Measurements from ENCODE around the gene TRMT2A.

Gene TRMT2A

GRCh38 chr22:20116951-20117632, at the start of gene TRMT2A:
TSS of gene TRMT2A (minus strand) at chr22:20117226. CDS start at chr22:20116906, 320 bp downstream.
- peak within 1 kb of the TSS; percentile 96 for H3K4me3 ChIP-seq (ENCODE audit: low read length)
- H4K20me1 ChIP-seq (ENCODE audit: insufficient read depth, low read length) = peaks cover 16% of the 10 kb centered on the region
- H3K79me2 ChIP-seq (ENCODE audit: low read length) = peaks cover 94% of the 10 kb centered on the region
- H3K27ac ChIP-seq (ENCODE audit: low read length) = peak within 1 kb of the TSS; percentile 64
- peaks cover 13% of the 10 kb centered on the region for H3K36me3 ChIP-seq (replicated peaks; ENCODE audit: insufficient read depth, low read length)
- no peaks in the 10 kb centered on the region for H3K9me3 ChIP-seq (replicated peaks; ENCODE audit: insufficient read depth, low read length)
- no peaks in the 10 kb centered on the region for H3K9me2 ChIP-seq (replicated peaks; ENCODE audit: insufficient read depth, low read length)
- TF ChIP-seq CTCF (IDR thresholded peaks at IDR 0.05; ENCODE audit: low read length) (peak; percentile 38), EZH2 (optimal IDR thresholded peaks at IDR 0.05; ENCODE audit: low read depth, low read length) (no peak)
- peaks cover 4% of the 10 kb centered on the region for H3F3A ChIP-seq (ENCODE audit: insufficient read depth, low read length)
- peak within 1 kb of the TSS; percentile 95 for H3K9ac ChIP-seq (ENCODE audit: low read length)
- H3K4me2 ChIP-seq (ENCODE audit: low read depth, low read length) = peak within 1 kb of the TSS; percentile 99
- peak within 1 kb of the TSS; percentile 61 for H2AFZ ChIP-seq (ENCODE audit: low read length)
- peaks cover 16% of the 10 kb centered on the region for H3K4me1 ChIP-seq (ENCODE audit: low read length)
- peak; percentile 99 for DNase-seq
- no peaks in the 10 kb centered on the region for H3K27me3 ChIP-seq (replicated peaks; ENCODE audit: insufficient read depth, low read length)

- Histone ChIP-seq H3K27me3 (replicated peaks; ENCODE audit: insufficient read depth, low read length) (peaks cover 69% of the 10 kb centered on the region), H3K4me2 (ENCODE audit: low read depth, low read length) (no peak overlapping the region), H4K20me1 (ENCODE audit: insufficient read depth, low read length) (no peaks in the 10 kb centered on the region), H3K4me3 (ENCODE audit: low read length) (no peak overlapping the region), H3K79me2 (ENCODE audit: low read length) (no peaks in the 10 kb centered on the region), H2AFZ (ENCODE audit: low read length) (no peak overlapping the region), H3K27ac (ENCODE audit: low read length) (no peak overlapping the region), H3K9ac (ENCODE audit: low read length) (no peak overlapping the region), H3K4me1 (ENCODE audit: low read length) (no peaks in the 10 kb centered on the region), H3K36me3 (replicated peaks; ENCODE audit: insufficient read depth, low read length) (no peaks in the 10 kb centered on the region), H3K9me3 (replicated peaks; ENCODE audit: insufficient read depth, low read length) (no peaks in the 10 kb centered on the region), H3K9me2 (replicated peaks; ENCODE audit: insufficient read depth, low read length) (no peaks in the 10 kb centered on the region), H3F3A (ENCODE audit: insufficient read depth, low read length) (no peaks in the 10 kb centered on the region)
- no peak for DNase-seq
- no peak for TF ChIP-seq EZH2phosphoT487 (IDR thresholded peaks at IDR 0.05; ENCODE audit: low read length)
Observed at GRCh38 chr22:20166703-20167102, 49.7 kb upstream of the TRMT2A start.

DNA sequence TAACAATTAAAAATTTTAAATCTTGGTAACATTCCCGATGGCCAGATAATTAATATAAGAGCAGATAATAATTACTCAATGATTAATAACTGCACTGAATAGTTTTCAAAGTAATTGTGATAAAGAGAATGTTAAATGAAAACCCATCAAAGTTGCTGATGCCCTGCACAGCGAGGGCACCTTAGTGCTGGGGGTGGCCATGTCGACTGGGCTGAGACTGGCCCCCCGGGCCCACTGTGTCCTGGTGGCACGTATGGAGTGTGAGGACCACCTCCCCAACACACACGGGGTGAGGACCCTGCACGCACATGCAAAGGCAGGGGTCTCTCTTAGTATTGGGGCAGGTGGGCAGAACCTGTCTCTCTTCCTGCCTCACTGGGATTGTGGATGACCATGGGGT, 48.9 kb upstream of the TRMT2A start:
- H4K20me1 ChIP-seq (ENCODE audit: insufficient read depth, low read length) = no peaks in the 10 kb centered on the region
- no peak overlapping the region for H3K4me3 ChIP-seq (ENCODE audit: low read length)
- no peak overlapping the region for H3K9ac ChIP-seq (ENCODE audit: low read length)
- no peak overlapping the region for H3K4me2 ChIP-seq (ENCODE audit: low read depth, low read length)
- no peaks in the 10 kb centered on the region for H3K9me3 ChIP-seq (replicated peaks; ENCODE audit: insufficient read depth, low read length)
- H3K36me3 ChIP-seq (replicated peaks; ENCODE audit: insufficient read depth, low read length) = no peaks in the 10 kb centered on the region
- DNase-seq = no peak
- no peaks in the 10 kb centered on the region for H3K4me1 ChIP-seq (ENCODE audit: low read length)
- no peak overlapping the region for H3K27ac ChIP-seq (ENCODE audit: low read length)
- no peaks in the 10 kb centered on the region for H3K79me2 ChIP-seq (ENCODE audit: low read length)
- H3K27me3 ChIP-seq (replicated peaks; ENCODE audit: insufficient read depth, low read length) = peaks cover 69% of the 10 kb centered on the region
- TF ChIP-seq EZH2phosphoT487 (IDR thresholded peaks at IDR 0.05; ENCODE audit: low read length) = no peak
- TF ChIP-seq CTCF (IDR thresholded peaks at IDR 0.05; ENCODE audit: low read length) = no peak
- no peak for TF ChIP-seq EZH2 (optimal IDR thresholded peaks at IDR 0.05; ENCODE audit: low read depth, low read length)
- no peaks in the 10 kb centered on the region for H3F3A ChIP-seq (ENCODE audit: insufficient read depth, low read length)
- no peaks in the 10 kb centered on the region for H3K9me2 ChIP-seq (replicated peaks; ENCODE audit: insufficient read depth, low read length)
- no peak overlapping the region for H2AFZ ChIP-seq (ENCODE audit: low read length)

- no peaks in the 10 kb centered on the region for H4K20me1 ChIP-seq (ENCODE audit: insufficient read depth, low read length)
- DNase-seq = no peak
- H3K36me3 ChIP-seq (replicated peaks; ENCODE audit: insufficient read depth, low read length) = no peaks in the 10 kb centered on the region
- H3K79me2 ChIP-seq (ENCODE audit: low read length) = no peaks in the 10 kb centered on the region
- H3K27ac ChIP-seq (ENCODE audit: low read length) = no peak overlapping the region
- H3K4me1 ChIP-seq (ENCODE audit: low read length) = no peaks in the 10 kb centered on the region
- H2AFZ ChIP-seq (ENCODE audit: low read length) = no peak overlapping the region
- no peaks in the 10 kb centered on the region for H3F3A ChIP-seq (ENCODE audit: insufficient read depth, low read length)
- H3K9ac ChIP-seq (ENCODE audit: low read length) = no peak overlapping the region
- no peak overlapping the region for H3K4me2 ChIP-seq (ENCODE audit: low read depth, low read length)
- no peak overlapping the region for H3K4me3 ChIP-seq (ENCODE audit: low read length)
- no peaks in the 10 kb centered on the region for H3K9me2 ChIP-seq (replicated peaks; ENCODE audit: insufficient read depth, low read length)
- TF ChIP-seq EZH2 (optimal IDR thresholded peaks at IDR 0.05; ENCODE audit: low read depth, low read length) (no peak), EZH2phosphoT487 (IDR thresholded peaks at IDR 0.05; ENCODE audit: low read length) (no peak), CTCF (IDR thresholded peaks at IDR 0.05; ENCODE audit: low read length) (no peak)
- peaks cover 64% of the 10 kb centered on the region for H3K27me3 ChIP-seq (replicated peaks; ENCODE audit: insufficient read depth, low read length)
- no peaks in the 10 kb centered on the region for H3K9me3 ChIP-seq (replicated peaks; ENCODE audit: insufficient read depth, low read length)
Observed at GRCh38 chr22:20165421-20165820, 48.4 kb upstream of the TRMT2A start.
